HG03066 (cell line): ENCODE measurements around the gene WDR64.

ENCODE experiments used
- ATAC-seq: cut with Tn5 transposase; IDR thresholded peaks from one replicate; pipeline ENCODE4 v1.9.1; 2021; ENCODE audit warnings: low read depth; ENCODE audit not compliant: unreplicated experiment

Gene WDR64

GRCh38 chr1:241827264-241827663 lies 175.2 kb downstream of the WDR64 start:
- no peak for ATAC-seq

DNA sequence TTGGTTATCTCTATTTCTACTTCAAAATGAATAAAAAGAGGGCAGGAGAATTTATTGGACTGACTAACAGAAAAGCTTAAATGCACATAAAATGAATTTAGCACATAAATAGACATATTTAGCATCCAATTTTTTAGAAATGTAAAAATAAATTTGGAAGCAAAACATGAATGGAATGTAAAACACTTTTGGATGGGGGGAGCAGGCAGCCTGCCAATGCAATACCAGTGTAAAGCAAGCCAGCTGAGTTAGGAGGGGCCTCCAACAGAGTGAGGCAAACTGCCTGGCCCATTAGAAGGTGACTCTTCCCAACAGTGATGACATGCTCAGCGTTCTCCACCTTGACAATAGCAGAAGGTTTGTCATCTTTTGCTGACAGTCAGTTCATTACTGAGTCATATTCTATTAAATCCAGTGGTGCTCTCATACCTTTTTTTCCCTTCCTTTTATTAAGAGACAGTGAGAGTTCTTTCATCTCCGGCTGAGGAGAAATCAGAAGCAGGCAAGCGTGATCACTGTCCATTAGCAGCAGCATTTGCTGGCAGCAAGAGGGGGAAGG lies 176.5 kb downstream of the WDR64 start:
- no peak for ATAC-seq

DNA sequence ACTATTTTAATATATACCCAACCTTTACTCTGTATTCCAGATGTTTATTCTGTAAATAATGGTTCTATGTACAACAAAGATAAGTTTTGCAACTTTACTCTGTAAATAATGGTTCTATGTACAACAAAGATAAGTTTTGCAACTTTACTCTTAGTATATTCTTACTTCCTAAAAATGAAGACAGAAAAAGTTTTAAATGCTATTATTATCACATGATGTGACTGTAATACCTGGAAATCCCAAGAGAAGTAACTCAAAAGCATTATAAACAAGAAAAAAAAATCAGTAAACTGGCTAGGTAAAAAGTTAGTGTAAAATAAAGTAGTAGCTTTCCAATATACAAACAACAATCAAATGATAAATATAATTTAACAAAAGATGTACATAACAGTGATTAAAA lies 177.4 kb downstream of the WDR64 start:
- no peak for ATAC-seq

- no peak for ATAC-seq
Measured at GRCh38 chr1:241834733-241835377, 182.8 kb downstream of the WDR64 start.

DNA sequence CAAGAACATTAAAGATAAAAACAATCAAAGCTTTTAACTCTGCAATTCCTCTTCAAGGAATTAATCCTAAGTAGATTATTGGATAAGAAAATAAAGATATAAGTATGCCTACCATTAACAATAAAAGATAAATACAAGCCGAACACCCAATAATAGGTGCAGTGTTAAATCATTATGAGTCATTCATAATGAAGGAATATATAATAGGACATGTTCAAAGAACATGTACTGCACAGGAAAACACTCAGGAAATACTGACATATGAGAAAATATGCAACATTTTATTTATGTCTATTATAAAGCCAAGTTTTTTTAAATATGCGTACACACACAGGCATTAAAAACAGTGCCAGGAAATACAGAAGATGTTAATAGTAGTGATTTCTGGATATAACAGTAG lies 184.9 kb downstream of the WDR64 start:
- ATAC-seq: no peak

GRCh38 chr1:241837416-241837815 lies 185.3 kb downstream of the WDR64 start:
- no peak for ATAC-seq

DNA sequence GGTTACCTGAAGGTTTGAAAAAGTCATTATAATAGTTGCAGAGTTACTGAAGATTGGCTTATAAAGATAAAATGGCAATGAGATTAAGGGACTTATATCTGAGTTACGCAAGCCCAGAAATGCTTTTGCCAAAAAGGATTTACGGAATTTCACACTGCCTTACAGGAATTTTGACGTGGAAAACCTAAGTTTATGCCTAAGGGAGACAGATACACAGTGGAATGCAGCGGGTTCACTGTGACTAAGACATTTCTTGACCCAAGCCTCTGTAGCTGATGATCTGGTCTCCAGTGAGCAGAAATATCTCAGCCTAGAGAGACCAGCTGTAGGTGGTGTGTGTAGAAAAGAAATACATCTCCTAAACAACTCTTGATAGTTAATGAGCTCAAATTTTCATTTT lies 185.8 kb downstream of the WDR64 start:
- ATAC-seq: no peak

GRCh38 chr1:241838897-241839296 lies 186.8 kb downstream of the WDR64 start:
- no peak for ATAC-seq

DNA sequence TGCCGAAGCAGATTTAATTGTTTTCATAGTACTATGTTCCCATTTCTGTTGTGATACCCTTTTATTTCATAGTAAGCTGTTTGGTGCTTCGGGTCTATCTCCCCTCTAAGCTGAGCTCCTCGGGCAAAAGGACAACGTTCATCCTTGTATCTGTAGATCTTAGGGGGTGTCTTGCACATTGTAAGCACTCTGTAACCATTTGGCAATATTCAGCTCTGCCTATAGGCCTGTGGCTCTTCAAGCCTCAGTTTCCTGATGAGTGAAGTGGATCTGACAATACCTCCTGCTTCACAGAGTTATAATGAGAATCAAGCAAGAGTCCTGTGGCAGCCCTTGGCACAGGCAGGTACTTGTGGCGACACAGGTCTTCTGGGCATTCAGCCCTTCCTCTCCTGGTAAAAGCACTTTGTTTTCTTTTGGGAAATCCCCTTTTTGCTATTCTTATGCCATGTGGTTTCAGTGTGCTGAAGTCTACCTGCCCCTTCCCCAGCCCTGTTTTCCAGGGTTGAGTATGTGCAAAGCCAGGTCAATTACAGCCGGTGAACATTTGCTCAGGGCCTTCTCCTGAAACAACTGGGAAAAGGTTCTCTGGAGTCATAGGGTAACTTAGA lies 187.4 kb downstream of the WDR64 start:
- ATAC-seq: no peak

- ATAC-seq: no peak
Measured at GRCh38 chr1:241840164-241840563, 188.1 kb downstream of the WDR64 start.

- no peak for ATAC-seq
Measured at GRCh38 chr1:241841691-241842090, 189.6 kb downstream of the WDR64 start.

DNA sequence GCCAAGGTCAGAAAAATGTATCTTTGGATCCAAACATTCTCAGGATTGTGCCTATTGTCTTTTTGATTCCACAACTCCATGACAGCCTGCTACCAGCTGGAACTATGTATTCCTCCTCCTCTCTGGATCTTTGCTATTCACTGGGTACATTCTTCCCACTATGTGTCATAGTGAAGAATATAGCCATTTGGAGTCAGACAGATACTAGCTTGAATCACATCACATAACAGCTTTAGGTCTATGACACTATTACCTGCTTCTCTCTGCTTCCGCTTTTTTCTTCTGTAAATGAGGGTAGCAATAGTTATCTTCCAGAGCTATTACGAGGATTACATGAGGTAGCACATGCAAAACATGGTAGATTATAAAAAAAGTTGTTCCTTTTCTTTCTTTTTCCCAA lies 190.5 kb downstream of the WDR64 start:
- ATAC-seq: no peak

- no peak for ATAC-seq
Measured at GRCh38 chr1:241844593-241844992, 192.5 kb downstream of the WDR64 start.

- ATAC-seq: no peak
Measured at GRCh38 chr1:241846375-241846774, 194.3 kb downstream of the WDR64 start.

- no peak for ATAC-seq
Measured at GRCh38 chr1:241846862-241847539, 194.9 kb downstream of the WDR64 start.

GRCh38 chr1:241847540-241847795 lies 195.4 kb downstream of the WDR64 start:
- ATAC-seq: no peak

- ATAC-seq: peak; percentile 96
Measured at GRCh38 chr1:241847796-241848685, 196.0 kb downstream of the WDR64 start, which contains the start of gene EXO1. Gene EXO1 (plus strand): TSS chr1:241848204. CDS start chr1:241850426, 2,222 bp downstream.

DNA sequence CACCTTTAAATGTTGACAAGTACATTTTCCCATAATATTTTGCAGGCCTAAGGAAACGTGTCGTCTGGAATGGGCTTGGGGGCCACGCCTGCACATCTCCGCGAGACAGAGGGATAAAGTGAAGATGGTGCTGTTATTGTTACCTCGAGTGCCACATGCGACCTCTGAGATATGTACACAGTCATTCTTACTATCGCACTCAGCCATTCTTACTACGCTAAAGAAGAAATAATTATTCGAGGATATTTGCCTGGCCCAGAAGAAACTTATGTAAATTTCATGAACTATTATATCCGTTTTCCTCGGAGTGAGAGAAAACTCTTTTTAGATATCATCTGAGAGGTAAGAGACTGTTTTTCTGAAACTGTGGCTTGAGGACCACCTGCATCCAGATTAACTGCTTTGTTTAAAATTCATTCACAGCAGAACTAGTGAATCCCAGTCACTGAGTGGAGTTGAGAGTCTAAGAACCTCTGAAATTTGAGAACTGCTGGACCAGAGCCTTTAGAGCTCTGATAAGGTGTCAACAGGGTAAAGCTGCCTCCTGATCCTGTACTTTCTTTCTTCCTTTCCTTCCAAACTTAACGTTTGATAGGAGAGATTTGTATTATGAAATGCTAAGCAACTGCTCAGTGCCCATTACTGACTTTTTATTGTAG lies 196.7 kb downstream of the WDR64 start:
- ATAC-seq: peak; percentile 3

DNA sequence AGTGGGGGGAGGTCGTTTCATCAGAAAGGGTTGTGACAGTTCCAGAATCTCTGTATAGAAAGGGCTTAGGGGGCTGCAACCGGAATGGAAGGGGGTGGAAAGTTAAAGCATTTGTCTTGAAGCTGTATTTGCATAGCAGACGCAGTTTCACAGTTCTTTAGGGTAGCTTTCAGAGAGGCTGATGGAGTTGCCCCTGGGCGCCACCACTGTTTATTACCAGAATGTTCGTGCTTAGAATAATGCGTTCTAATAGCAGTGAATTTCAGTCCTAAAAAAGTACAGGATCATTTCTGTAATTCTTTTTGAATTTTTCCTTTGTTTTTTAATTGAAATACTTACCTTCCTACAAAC lies 197.2 kb downstream of the WDR64 start:
- ATAC-seq: no peak
